Stimulated activated CD4-positive, alpha-beta T cell treated with anti-CD3 and anti-CD28 coated beads, Interleukin-15, amount 100 ng/mL, for 24 hours (primary cell): ENCODE results near the gene TMPRSS5.
"Not testable (repeated sequence)": the region's sequence is repeated elsewhere in the genome, so short reads cannot be mapped to it uniquely, and the experiment has no call there.

Experiments used
- DNase-seq: peaks from one replicate; pipeline ENCODE4 v3.0.0-alpha.2; 2020

TMPRSS5 gene

DNA sequence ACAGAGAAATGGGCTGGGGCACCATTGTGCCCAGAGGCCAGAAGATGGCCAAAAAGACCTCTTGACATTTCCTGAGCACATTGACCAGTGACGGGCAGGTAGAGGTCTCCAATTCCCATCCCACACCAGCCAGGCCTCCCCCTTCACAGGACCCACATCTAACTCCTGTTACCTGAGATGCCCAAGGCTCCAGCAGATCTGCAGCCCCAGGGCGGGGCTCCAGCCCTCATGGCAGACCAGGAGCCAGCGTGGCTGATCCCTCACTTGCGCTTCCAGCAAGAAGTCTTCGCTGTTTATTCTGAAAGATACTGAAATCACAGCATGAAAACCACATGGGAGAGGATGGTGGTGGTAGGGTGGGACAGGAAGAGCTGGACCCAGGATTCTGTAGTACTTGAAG lies 9.0 kb downstream of the TMPRSS5 start:
- no peak for DNase-seq

GRCh38 chr11:113695207-113695606 lies 10.9 kb downstream of the TMPRSS5 start:
- no peak for DNase-seq

- DNase-seq, result no peak
These were observed 11.7 kb downstream of the TMPRSS5 start for GRCh38 chr11:113694390-113694789.

- DNase-seq, result no peak
These were observed 13.1 kb downstream of the TMPRSS5 start for GRCh38 chr11:113693030-113693429.

GRCh38 chr11:113690619-113691569 lies 15.2 kb downstream of the TMPRSS5 start:
- peak; percentile 37 for DNase-seq

DNA sequence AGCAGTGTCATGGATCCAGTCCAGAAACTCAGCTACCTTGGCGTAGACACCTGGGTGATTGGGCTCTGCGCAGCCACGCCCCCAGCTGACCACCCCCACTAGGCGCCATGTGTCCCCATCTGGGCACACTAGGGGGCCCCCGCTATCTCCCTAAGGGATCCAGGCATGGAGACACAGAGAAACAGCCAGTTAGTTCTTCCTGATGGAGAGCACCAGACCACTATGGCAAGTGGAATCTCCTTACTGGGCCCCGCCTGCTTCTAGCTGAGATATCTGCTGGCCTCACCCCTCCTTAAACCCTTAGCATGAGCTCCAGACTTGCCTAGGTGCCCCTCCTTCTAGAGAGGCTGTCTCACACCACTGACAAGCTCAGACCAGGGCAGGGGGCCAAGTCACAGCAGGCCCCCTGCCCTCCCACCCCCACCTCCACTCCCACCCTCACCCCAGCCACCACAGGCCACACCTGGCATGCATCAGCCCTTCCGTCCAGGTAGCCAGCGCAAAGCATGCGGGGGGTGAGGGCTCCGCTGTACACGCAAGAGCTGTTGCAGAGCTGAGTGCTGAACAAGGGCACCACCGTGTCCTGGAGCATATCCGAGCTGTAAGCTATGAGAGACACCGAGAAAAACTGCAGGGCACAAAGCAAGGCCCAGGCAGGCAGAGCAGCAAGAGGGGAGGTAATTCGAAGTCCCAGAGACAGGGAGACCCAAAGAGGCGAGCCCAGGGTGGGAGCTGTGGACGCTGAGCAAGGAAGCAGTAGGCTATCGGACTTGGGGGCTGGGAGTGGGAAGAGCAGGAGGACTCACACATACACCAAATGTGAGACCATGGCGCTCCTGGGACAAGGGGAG lies 16.1 kb downstream of the TMPRSS5 start:
- DNase-seq, result no peak

GRCh38 chr11:113685654-113686359 lies 20.3 kb downstream of the TMPRSS5 start:
- no peak for DNase-seq

GRCh38 chr11:113684496-113684895 lies 21.6 kb downstream of the TMPRSS5 start:
- no peak for DNase-seq

GRCh38 chr11:113683481-113684046 lies 22.5 kb downstream of the TMPRSS5 start:
- no peak for DNase-seq

DNA sequence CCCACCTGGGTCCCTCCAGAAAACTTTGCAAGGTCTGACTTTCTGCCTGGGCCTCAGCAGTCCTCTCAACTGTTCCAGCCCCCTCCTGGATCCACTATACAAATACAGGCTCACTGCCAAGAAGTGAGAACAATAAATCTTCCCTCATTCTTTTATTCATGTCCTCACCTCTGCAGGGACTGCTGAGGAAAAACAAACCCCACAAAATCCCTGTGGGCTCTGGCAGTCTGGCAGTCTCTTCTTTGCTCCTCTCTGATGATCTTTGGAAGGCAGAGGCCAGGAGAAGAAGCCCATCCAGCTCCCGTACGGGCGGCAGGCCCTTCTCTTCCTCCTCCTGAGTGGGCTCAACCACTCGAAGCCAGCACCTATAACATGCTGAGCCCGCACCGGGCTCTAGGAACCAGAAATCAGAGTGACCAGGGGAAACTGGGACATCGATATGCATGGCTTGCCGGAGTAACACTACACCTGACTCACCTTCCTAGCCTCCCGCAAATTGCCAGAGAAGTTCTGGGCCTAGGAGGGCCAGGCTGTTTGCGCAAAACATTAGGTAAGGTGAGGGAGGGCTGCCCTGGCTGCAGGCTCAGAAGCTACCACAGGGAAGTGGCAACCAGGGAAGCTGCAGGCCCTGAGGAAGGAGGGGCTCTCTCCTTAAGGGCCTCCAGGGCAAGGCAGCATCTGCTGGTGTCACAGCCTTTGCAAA lies 24.2 kb downstream of the TMPRSS5 start:
- no peak for DNase-seq

- no peak for DNase-seq
These were observed 24.8 kb downstream of the TMPRSS5 start for GRCh38 chr11:113681282-113681681.

DNA sequence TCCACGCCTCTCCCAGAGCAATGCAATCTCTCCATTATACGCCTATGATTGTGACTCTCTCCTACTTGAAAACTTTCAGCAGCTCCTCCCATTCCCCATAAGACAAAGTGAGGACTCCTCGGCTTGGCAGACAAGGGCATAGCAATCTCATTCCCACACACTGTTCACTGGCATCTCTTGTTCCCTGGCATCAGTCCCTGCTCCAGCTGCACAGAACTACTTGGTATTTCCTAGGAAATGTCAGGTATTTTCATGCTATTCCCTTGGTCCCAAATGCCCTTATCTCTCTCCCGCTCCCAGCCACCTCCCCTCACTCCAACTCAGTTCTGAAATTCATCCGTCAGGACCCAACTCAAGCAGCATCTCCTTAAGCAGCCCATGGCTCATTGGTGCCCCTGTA lies 28.4 kb downstream of the TMPRSS5 start:
- no peak for DNase-seq

- DNase-seq, result no peak
These were observed 30.5 kb downstream of the TMPRSS5 start for GRCh38 chr11:113675565-113675964.

DNA sequence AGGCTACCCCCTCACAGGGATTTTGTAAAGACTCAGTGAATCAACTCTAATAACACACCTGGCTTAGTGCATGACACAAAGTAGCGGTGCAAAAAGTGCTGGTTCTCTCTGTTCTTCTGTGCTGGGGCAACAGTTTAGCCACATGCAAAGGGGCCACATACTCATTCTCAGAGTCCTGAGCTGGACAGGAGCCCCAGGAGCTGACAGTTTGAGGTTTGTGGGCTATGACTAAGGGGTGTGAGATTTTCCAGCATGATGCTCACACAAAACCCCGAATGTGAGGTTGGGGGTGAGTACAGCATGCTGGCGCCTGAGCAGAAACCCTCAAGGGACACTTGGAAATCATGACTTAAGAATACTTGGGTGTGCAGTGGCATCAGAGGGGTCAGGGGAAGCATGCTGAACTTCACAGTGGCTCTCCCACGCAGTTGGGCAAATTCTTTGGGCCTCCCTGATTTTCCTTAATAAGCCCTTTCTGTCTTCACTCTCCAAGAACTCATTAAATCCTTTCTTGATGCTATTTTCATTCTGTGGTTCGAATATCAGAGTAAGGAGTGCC lies 31.0 kb downstream of the TMPRSS5 start:
- DNase-seq, result peak; percentile 12

DNA sequence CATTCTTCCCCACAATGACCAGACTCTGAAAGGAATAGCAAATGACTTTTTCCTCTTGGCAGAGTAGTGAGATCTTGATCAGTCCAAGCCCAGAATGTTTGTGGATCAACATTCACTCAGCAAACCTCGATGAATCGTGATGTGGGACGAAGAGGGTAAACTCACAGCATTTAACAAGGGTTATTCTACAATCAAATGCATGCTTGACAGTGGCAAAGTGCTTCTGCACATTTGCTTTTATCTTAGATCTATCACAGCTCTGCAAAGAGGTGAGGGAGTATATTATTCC lies 31.8 kb downstream of the TMPRSS5 start:
- no peak for DNase-seq

GRCh38 chr11:113673550-113674396 lies 32.3 kb downstream of the TMPRSS5 start:
- DNase-seq, result no peak

DNA sequence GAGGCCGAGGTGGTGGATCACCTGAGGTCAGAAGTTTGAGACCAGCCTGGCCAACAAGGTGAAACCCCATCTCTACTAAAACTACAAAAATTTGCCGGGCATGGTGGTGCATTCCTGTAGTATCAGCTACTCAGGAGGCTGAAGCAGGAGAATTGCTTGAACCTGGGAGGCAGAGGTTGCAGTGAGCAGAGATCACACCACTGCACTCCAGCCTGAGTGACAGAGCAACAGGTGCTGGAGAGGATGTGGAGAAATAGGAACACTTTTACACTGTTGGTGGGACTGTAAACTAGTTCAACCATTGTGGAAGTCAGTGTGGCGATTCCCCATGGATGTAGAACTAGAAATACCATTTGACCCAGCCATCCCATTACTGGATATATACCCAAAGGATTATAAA lies 34.2 kb downstream of the TMPRSS5 start:
- not testable (repeated sequence) for DNase-seq

- DNase-seq, result no peak
These were observed 35.3 kb downstream of the TMPRSS5 start for GRCh38 chr11:113670831-113671215.

DNA sequence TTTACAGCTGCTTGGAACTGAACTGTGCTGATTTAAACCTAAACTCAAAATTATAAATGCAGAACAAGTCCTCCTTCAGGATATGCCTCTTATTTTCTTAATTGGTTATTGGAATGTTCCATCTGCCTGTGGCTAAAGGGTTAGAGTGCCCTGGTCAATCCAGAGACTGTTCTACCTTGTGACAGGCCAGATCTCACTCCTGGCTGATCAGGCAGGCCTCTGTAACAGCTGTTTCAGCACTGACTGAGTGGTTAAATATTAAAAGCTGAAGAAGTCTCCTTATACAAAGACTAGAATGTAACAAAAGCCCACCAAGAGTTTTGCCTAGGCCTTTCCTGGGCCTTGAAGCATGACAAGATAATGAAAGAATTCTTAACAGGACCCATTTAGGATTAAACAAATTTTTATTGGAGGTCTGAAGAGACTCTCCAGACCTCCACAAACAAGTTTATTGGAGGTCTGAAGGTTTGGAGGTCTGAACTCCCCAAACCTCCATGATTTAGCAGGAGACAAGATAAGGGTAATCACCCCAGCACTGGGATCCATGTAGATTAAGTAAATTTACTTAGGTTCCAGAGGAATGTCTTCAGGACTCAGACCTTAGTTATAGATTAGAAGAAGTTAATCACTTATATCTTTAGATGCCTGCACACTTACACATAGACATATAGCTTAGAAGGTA lies 35.8 kb downstream of the TMPRSS5 start:
- no peak for DNase-seq

DNA sequence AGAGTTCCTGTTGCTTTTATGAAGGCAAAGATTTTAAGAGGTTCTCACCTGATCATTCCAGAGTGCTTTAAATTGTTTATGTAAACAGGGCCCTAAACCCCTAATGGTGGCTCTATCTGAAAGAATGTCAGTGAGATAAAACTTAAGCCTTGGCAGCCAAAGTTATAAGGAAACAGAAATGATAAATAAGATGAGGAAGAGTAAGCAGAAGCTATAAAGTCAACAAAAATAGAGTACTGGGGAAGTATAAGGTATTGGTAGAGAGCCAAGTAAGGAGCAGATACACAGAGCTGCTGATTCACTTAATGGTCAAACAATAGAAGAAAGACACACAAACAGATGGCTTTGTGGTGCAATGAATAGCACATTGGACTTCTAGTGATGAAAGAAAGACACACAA lies 37.9 kb downstream of the TMPRSS5 start:
- DNase-seq, result no peak

DNA sequence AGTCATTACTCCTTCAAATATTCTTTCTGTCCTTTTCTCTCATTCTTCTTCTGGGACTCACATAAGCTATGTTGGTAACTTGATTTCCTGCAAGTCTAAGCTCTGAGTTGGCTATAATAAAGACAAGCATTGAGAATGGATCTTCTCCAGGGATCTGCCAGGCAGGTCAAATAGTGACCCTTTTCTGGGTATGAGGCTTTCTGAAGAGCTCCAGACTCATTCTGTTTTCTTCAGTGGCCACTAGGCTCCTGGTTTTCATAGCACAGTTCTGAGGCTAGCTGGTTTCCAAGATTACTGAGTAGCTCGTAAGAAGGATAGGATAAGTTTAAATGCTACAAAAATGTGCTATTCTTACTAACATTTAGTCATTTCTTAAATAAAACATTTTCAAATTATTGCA lies 38.3 kb downstream of the TMPRSS5 start:
- DNase-seq, result no peak
